Subcutaneous adipose tissue (tissue), 4 donors: ENCODE results near the gene CCDC174. TPM values are rescaled to one million over a fixed set of nuclear protein-coding genes. Genes with fewer than 3 reads are reported as not detected.

Source experiments
- total RNA-seq, 4 donors: library from RNA; depleted of rRNA; stranded (reverse); fragments of >200 nt; gene quantifications; one replicate each; pipeline ENCODE4 v1.1.0, GENCODE V29; 2016
- TF ChIP-seq, protein P1 (sequence below): fragments of 450-650 bp; IDR thresholded peaks from one replicate; pipeline ENCODE4 v1.5.1; 2016; ENCODE audit warnings: low read depth, mild to moderate bottlenecking, control low read depth, antibody characterized with exemption, moderate library complexity

CCDC174 gene
- total RNA-seq, 4 donors from 2014 or later: 16.0 to 36.1 (median 18.9) TPM

DNA sequence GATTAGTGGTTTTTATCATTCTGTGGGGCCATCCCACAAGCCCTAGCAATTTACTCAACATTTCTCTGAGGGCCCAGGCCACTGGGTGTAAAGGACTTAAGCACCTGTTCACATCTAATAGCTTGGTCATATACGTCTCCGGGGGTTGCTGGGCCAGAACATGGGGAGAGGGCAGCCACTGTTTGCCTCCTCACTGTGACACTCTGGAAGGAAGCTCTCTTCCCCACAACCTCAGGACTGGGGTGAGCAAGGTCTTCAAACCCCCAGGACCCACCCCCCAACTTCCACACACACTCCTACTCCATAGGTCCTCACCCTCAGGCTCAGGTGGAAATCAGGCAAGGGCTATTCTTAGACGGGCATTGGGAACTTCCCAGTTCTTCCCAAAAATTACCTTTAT is 52.2 kb downstream of the CCDC174 start:
- TF ChIP-seq, protein P1, sequence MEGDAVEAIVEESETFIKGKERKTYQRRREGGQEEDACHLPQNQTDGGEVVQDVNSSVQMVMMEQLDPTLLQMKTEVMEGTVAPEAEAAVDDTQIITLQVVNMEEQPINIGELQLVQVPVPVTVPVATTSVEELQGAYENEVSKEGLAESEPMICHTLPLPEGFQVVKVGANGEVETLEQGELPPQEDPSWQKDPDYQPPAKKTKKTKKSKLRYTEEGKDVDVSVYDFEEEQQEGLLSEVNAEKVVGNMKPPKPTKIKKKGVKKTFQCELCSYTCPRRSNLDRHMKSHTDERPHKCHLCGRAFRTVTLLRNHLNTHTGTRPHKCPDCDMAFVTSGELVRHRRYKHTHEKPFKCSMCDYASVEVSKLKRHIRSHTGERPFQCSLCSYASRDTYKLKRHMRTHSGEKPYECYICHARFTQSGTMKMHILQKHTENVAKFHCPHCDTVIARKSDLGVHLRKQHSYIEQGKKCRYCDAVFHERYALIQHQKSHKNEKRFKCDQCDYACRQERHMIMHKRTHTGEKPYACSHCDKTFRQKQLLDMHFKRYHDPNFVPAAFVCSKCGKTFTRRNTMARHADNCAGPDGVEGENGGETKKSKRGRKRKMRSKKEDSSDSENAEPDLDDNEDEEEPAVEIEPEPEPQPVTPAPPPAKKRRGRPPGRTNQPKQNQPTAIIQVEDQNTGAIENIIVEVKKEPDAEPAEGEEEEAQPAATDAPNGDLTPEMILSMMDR: no peak

GRCh38 chr3:14706096-14706495 is 54.5 kb downstream of the CCDC174 start:
- TF ChIP-seq, protein P1: no peak

- TF ChIP-seq, protein P1: no peak
Measured at GRCh38 chr3:14716591-14716990, 65.0 kb downstream of the CCDC174 start.

- TF ChIP-seq, protein P1: no peak
Measured at GRCh38 chr3:14717307-14717706, 65.7 kb downstream of the CCDC174 start.

- TF ChIP-seq, protein P1: no peak
Measured at GRCh38 chr3:14718539-14718938, 67.0 kb downstream of the CCDC174 start.

DNA sequence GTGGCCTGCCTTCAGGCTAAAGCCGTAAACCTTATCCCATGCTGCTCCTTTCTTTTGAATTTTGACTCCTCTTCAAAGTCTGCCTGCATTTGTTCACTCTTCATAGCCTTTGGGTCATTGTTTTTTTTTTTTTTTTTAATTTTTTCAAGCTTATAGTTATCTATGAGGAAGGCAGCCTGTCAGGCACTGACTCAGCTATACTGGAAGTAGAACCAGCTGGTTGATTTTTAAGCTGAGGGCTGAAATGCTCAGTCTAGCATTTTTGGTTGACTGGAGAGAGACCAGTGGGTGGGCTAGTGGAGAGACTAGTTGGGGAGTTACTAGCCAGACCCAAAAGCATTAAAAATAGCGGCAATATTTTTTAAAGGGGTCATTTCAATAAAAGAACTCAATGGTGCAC is 67.4 kb downstream of the CCDC174 start:
- TF ChIP-seq, protein P1: no peak

GRCh38 chr3:14721126-14721864 is 69.7 kb downstream of the CCDC174 start:
- TF ChIP-seq, protein P1: no peak

Other genes with a start within 250 kb of the CCDC174 start
- 10 to 100 TPM; 20.5 to 64.8 (median 30.7) TPM for gene SLC6A6, start 249.2 kb upstream of the CCDC174 start, total RNA-seq
- 1 to 10 TPM in 1 of 4 donors, under 1 TPM in 1, not detected in 2; 0.22 to 1.5 TPM for gene GRIP2, start 111.4 kb upstream of the CCDC174 start, total RNA-seq
- gene C3orf20, start 23.4 kb downstream of the CCDC174 start, total RNA-seq: under 1 TPM in 1 of 4 donors, not detected in 3; 0.16 TPM
- gene FGD5, start 167.2 kb downstream of the CCDC174 start, total RNA-seq: 10 to 100 TPM; 18.2 to 62.9 (median 27.6) TPM